ENCODE measurements around the gene ZNF81. TPM values are rescaled to one million over a fixed set of nuclear protein-coding genes. Genes with fewer than 3 reads are reported as not detected.

Gene ZNF81
- polyA plus RNA-seq, 1 donor from 2014 or later: 7.0 TPM

DNA sequence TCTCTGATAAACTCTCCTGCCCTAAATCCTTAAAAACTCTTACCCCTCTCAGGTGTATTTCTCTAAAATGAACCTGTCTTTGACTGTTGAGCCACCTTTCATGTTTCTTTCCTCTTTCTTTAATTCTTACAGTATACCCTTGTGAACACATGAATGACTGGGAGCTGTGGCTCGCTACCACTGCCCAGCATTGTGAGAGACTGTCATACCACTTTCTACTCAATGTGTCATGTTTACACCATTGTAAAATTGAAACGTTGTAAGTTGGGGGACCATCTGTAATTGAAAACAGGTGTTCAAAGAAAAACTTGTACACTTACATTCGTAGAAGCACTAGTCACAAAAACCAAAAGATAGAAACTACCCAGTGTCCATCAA is 100.2 kb downstream of the ZNF81 start:
- Histone ChIP-seq H3K9ac (ENCODE audit: low read length) (no peak overlapping the region), H3K9me2 (ENCODE audit: insufficient read depth, low read length) (no peaks in the 10 kb centered on the region), H3K36me3 (ENCODE audit: insufficient read depth, low read length) (no peaks in the 10 kb centered on the region), H3K27ac (ENCODE audit: low read length) (no peak overlapping the region), H4K20me1 (ENCODE audit: insufficient read depth) (no peaks in the 10 kb centered on the region), H3K9me3 (ENCODE audit: low read length) (no peaks in the 10 kb centered on the region), H3K4me2 (ENCODE audit: low read length) (no peak overlapping the region), H3K79me2 (replicated peaks; ENCODE audit: insufficient read depth, low read length) (no peaks in the 10 kb centered on the region), H3K4me3 (ENCODE audit: low read length) (no peak overlapping the region), H2AFZ (ENCODE audit: low read depth, low read length) (no peak overlapping the region), H3F3A (ENCODE audit: insufficient read depth, low read length, poor library complexity, severe bottlenecking) (no peaks in the 10 kb centered on the region), H3K27me3 (ENCODE audit: insufficient read depth, low read depth, low read length) (no peaks in the 10 kb centered on the region)
- TF ChIP-seq EP300 (conservative IDR thresholded peaks at IDR 0.05; ENCODE audit: poor library complexity, severe bottlenecking) (no peak), TAF1 (IDR thresholded peaks at IDR 0.05; ENCODE audit: low read depth) (no peak), MXI1 (conservative IDR thresholded peaks at IDR 0.05; ENCODE audit: poor library complexity, severe bottlenecking) (no peak), RAD21 (conservative IDR thresholded peaks at IDR 0.05) (no peak), SMC3 (conservative IDR thresholded peaks at IDR 0.05; ENCODE audit: poor library complexity) (no peak), POLR2AphosphoS5 (IDR thresholded peaks at IDR 0.05) (no peak), EZH2 (IDR thresholded peaks at IDR 0.05; ENCODE audit: borderline replicate concordance, insufficient read depth, low read length, poor library complexity, severe bottlenecking) (no peak)
- TF ChIP-seq, protein P1, sequence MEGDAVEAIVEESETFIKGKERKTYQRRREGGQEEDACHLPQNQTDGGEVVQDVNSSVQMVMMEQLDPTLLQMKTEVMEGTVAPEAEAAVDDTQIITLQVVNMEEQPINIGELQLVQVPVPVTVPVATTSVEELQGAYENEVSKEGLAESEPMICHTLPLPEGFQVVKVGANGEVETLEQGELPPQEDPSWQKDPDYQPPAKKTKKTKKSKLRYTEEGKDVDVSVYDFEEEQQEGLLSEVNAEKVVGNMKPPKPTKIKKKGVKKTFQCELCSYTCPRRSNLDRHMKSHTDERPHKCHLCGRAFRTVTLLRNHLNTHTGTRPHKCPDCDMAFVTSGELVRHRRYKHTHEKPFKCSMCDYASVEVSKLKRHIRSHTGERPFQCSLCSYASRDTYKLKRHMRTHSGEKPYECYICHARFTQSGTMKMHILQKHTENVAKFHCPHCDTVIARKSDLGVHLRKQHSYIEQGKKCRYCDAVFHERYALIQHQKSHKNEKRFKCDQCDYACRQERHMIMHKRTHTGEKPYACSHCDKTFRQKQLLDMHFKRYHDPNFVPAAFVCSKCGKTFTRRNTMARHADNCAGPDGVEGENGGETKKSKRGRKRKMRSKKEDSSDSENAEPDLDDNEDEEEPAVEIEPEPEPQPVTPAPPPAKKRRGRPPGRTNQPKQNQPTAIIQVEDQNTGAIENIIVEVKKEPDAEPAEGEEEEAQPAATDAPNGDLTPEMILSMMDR (IDR thresholded peaks at IDR 0.05; ENCODE audit: poor library complexity, severe bottlenecking): no peak
- TF ChIP-seq, protein P2, sequence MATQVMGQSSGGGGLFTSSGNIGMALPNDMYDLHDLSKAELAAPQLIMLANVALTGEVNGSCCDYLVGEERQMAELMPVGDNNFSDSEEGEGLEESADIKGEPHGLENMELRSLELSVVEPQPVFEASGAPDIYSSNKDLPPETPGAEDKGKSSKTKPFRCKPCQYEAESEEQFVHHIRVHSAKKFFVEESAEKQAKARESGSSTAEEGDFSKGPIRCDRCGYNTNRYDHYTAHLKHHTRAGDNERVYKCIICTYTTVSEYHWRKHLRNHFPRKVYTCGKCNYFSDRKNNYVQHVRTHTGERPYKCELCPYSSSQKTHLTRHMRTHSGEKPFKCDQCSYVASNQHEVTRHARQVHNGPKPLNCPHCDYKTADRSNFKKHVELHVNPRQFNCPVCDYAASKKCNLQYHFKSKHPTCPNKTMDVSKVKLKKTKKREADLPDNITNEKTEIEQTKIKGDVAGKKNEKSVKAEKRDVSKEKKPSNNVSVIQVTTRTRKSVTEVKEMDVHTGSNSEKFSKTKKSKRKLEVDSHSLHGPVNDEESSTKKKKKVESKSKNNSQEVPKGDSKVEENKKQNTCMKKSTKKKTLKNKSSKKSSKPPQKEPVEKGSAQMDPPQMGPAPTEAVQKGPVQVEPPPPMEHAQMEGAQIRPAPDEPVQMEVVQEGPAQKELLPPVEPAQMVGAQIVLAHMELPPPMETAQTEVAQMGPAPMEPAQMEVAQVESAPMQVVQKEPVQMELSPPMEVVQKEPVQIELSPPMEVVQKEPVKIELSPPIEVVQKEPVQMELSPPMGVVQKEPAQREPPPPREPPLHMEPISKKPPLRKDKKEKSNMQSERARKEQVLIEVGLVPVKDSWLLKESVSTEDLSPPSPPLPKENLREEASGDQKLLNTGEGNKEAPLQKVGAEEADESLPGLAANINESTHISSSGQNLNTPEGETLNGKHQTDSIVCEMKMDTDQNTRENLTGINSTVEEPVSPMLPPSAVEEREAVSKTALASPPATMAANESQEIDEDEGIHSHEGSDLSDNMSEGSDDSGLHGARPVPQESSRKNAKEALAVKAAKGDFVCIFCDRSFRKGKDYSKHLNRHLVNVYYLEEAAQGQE (IDR thresholded peaks at IDR 0.05; ENCODE audit: borderline replicate concordance): no peak

DNA sequence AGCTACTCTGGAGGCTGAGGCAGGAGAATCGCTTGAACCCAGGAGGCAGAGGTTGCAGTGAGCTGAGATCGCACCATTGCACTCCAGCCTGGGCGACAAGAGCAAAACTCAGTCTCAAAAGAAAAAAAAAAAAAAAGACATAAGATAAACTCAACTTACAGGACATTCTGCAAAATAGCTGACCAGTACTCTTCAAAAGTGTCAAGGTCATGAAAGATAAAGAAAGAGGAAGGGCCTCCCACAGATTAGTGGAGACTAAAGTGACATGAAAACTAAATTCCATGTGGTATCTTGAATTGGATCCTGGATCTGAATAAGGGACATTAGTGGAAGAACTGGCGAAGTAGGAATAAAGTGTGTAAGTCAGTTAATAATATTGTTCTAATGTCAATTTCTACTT is 103.7 kb downstream of the ZNF81 start:
- no peaks in the 10 kb centered on the region for H3K9me2 ChIP-seq (ENCODE audit: insufficient read depth, low read length)
- H3K79me2 ChIP-seq (replicated peaks; ENCODE audit: insufficient read depth, low read length): no peaks in the 10 kb centered on the region
- no peak overlapping the region for H2AFZ ChIP-seq (ENCODE audit: low read depth, low read length)
- H3K9ac ChIP-seq (ENCODE audit: low read length): no peak overlapping the region
- no peaks in the 10 kb centered on the region for H4K20me1 ChIP-seq (ENCODE audit: insufficient read depth)
- no peak overlapping the region for H3K27ac ChIP-seq (ENCODE audit: low read length)
- no peaks in the 10 kb centered on the region for H3F3A ChIP-seq (ENCODE audit: insufficient read depth, low read length, poor library complexity, severe bottlenecking)
- H3K9me3 ChIP-seq (ENCODE audit: low read length): no peaks in the 10 kb centered on the region
- no peaks in the 10 kb centered on the region for H3K27me3 ChIP-seq (ENCODE audit: insufficient read depth, low read depth, low read length)
- no peak overlapping the region for H3K4me3 ChIP-seq (ENCODE audit: low read length)
- H3K36me3 ChIP-seq (ENCODE audit: insufficient read depth, low read length): no peaks in the 10 kb centered on the region
- no peak overlapping the region for H3K4me2 ChIP-seq (ENCODE audit: low read length)
- TF ChIP-seq EP300 (conservative IDR thresholded peaks at IDR 0.05; ENCODE audit: poor library complexity, severe bottlenecking): no peak
- TF ChIP-seq TAF1 (IDR thresholded peaks at IDR 0.05; ENCODE audit: low read depth): no peak
- no peak for TF ChIP-seq EZH2 (IDR thresholded peaks at IDR 0.05; ENCODE audit: borderline replicate concordance, insufficient read depth, low read length, poor library complexity, severe bottlenecking)
- TF ChIP-seq POLR2AphosphoS5 (IDR thresholded peaks at IDR 0.05): no peak
- TF ChIP-seq, protein P1 (IDR thresholded peaks at IDR 0.05; ENCODE audit: poor library complexity, severe bottlenecking): no peak
- TF ChIP-seq SMC3 (conservative IDR thresholded peaks at IDR 0.05; ENCODE audit: poor library complexity): no peak
- TF ChIP-seq MXI1 (conservative IDR thresholded peaks at IDR 0.05; ENCODE audit: poor library complexity, severe bottlenecking): no peak
- TF ChIP-seq RAD21 (conservative IDR thresholded peaks at IDR 0.05): no peak
- TF ChIP-seq, protein P2 (IDR thresholded peaks at IDR 0.05; ENCODE audit: borderline replicate concordance): no peak
